Heart left ventricle (tissue), 13 donors: Measurements from ENCODE around the gene CCR8.

Experiments
- CTCF ChIP-seq, 12 donors: fragments of 200-600 bp; sonication (generic) in 4 of 12; IDR thresholded peaks; one replicate each; pipeline versions ENCODE4 v1.5.0 to v1.8.0; 2018 to 2022; ENCODE audit warnings: antibody characterized with exemption in 12 of 12, mild to moderate bottlenecking in 5 of 12
- POLR2A ChIP-seq, 2 donors: fragments of 450-650 bp; IDR thresholded peaks; one replicate each; pipeline ENCODE4 v1.6.1; 2017; ENCODE audit warnings: antibody characterized with exemption in 2 of 2, mild to moderate bottlenecking in 2 of 2, moderate library complexity in 2 of 2
- donor health status: ischemic (EF 13 %, LVEDD 7.1; RV severe dilation, severe dysfunction).
- donor health status: DM: no; HTN: yes; CAD: no.
- donor health status: DM: no; HTN: no; CAD: no.
- donor health status: ischemic (EF 25% LVEDD 6.9; RV normal size, moderate dysfunction).
- donor health status: ischemic (EF 25% LVEDD 5.7; RV mildly dilated, moderate dysfunction).
- donor health status: ischemic (EF 35%, LVEDD 5.7; RV mildly dilated, moderate dysfunction).
- donor health status: nonischemic (EF 11% LVEDD 7.7; RV severe dilation, severe dysfunction).
- donor health status: DM: yes; HTN: yes; CAD: no.
- donor health status: PGD.
- donor health status: ischemic (EF 29% LVEDD 5.4; RV normal size, mild dysfunction).
- donor health status: nonischemic (EF 23%, LVEDD 6.1; RV moderate dilation, normal function).

- TF ChIP-seq POLR2A (IDR thresholded peaks at IDR 0.05), result no peak
- TF ChIP-seq CTCF (IDR thresholded peaks at IDR 0.05), result no peak
These were observed 15.3 kb downstream of the CCR8 start for GRCh38 chr3:39344746-39345344.
